K562 (cell line): ENCODE data around the gene ZNF487. TPM values are rescaled to one million over a fixed set of nuclear protein-coding genes. Genes with fewer than 3 reads are reported as not detected.
A peak's percentile ranks its signal among the peaks of the same experiment; 100 is the strongest.

Experiments used
- BCOR ChIP-seq: fragments of 450-650 bp; IDR thresholded peaks from 2 replicates; pipeline ENCODE4 v1.6.1; 2016
- CLOCK ChIP-seq: fragments of 250-450 bp; sonication (Bioruptor Pico); IDR thresholded peaks from 2 replicates; pipeline ENCODE4 v1.4.0; 2020; ENCODE audit warnings: mild to moderate bottlenecking, moderate library complexity, borderline replicate concordance
- CSDE1 ChIP-seq, 2 experiments: fragments of 450-650 bp; IDR thresholded peaks; 2 replicates each; pipeline ENCODE4 v1.6.1; 2016; ENCODE audit warnings: mild to moderate bottlenecking in 1 of 2
- ELF2 ChIP-seq: fragments of 250-450 bp; sonication (Bioruptor Pico); IDR thresholded peaks from 2 replicates; pipeline ENCODE4 v1.5.0; 2021; ENCODE audit warnings: mild to moderate bottlenecking
- ETS2 ChIP-seq: IDR thresholded peaks from 2 replicates; pipeline ENCODE4 v1.6.1; 2016; ENCODE audit warnings: borderline replicate concordance, missing genetic modification characterization, mild to moderate bottlenecking, moderate library complexity, missing compliant biosample characterization; ENCODE audit not compliant: poor library complexity, severe bottlenecking
- FOXJ3 ChIP-seq: sonication (generic); formaldehyde crosslinking; IDR thresholded peaks from 2 replicates; pipeline ENCODE4 v1.4.0; 2020; ENCODE audit warnings: mild to moderate bottlenecking, missing genetic modification reagents
- HDAC1 ChIP-seq, 2 experiments: fragments of 450-650 bp; IDR thresholded peaks; 2 replicates each; pipeline ENCODE4 v1.6.1; 2016 to 2017; ENCODE audit warnings: inconsistent platforms in 1 of 2, mild to moderate bottlenecking in 1 of 2, moderate library complexity in 1 of 2
- KAT2B ChIP-seq: IDR thresholded peaks from one replicate; pipeline ENCODE4 v1.6.1; 2012; ENCODE audit warnings: low read depth, mild to moderate bottlenecking, control low read depth, inconsistent platforms, low read length, moderate library complexity
- MAFF ChIP-seq: IDR thresholded peaks from 2 replicates; pipeline ENCODE4 v1.6.1; 2012; ENCODE audit warnings: low read length, improper control_type of control experiment
- MNT ChIP-seq, 2 experiments: fragments of 450-650 bp; conservative IDR thresholded peaks; 2 replicates each; pipeline ENCODE4 v1.6.1; 2017; ENCODE audit warnings: mild to moderate bottlenecking in 2 of 2, moderate library complexity in 2 of 2
- NR3C1 ChIP-seq: sonication (generic); formaldehyde crosslinking; IDR thresholded peaks from 2 replicates; pipeline ENCODE4 v1.8.1; 2022; ENCODE audit warnings: missing genetic modification reagents
- RBM17 ChIP-seq: fragments of 200-400 bp; formaldehyde crosslinking; IDR thresholded peaks from 2 replicates; pipeline ENCODE4 v1.6.1; 2017; ENCODE audit warnings: low read depth, mild to moderate bottlenecking, low read length, borderline replicate concordance
- TAF15 ChIP-seq: fragments of 200-400 bp; formaldehyde crosslinking; IDR thresholded peaks from 2 replicates; pipeline ENCODE4 v1.6.1; 2017; ENCODE audit warnings: mild to moderate bottlenecking, low read depth, low read length, moderate library complexity
- TBP ChIP-seq: optimal IDR thresholded peaks from 2 replicates; pipeline ENCODE3; 2011; ENCODE audit warnings: low read depth, low read length, improper control_type of control experiment
- ZNF592 ChIP-seq: fragments of 450-650 bp; IDR thresholded peaks from 2 replicates; pipeline ENCODE4 v1.6.1; 2017; ENCODE audit warnings: antibody characterized with exemption, mild to moderate bottlenecking
- ZNF695 ChIP-seq: fragments of 450-650 bp; formaldehyde crosslinking; IDR thresholded peaks from 2 replicates; pipeline ENCODE4 v1.4.0; 2020; ENCODE audit warnings: mild to moderate bottlenecking, moderate library complexity
- polyA plus RNA-seq, 8 experiments: library from polyadenylated mRNA; depleted of rRNA in 4 of 8; stranded (reverse) in 5 of 8; unstranded in 3 of 8; fragments of >200 nt; fragmentation: Nextera tagmentation in 2 of 8; fragmentation: Illumina TruSeq in 1 of 8; extraction: Ambion mirVana in 2 of 8; extraction: Trizol in 1 of 8; gene quantifications; 2 replicates each; pipeline versions ENCODE4 v1.2.1 to v1.2.3, GENCODE V29; 2011 to 2014; ENCODE audit warnings: inconsistent platforms in 1 of 8, missing spikeins in 1 of 8
- total RNA-seq, 7 experiments: library from RNA; depleted of rRNA in 6 of 7; stranded (reverse); fragments of >200 nt in 6 of 7; fragmentation: Illumina TruSeq in 2 of 7; extraction: Trizol in 2 of 7; gene quantifications; 2 replicates each; pipeline versions ENCODE4 v1.2.1 to v1.2.3, GENCODE V29; 2011 to 2021; ENCODE audit warnings: low replicate concordance in 1 of 7
- TF ChIP-seq, protein P1 (sequence below): fragments of 250-450 bp; sonication (Bioruptor Pico); IDR thresholded peaks from 2 replicates; pipeline ENCODE4 v1.5.0; 2022; ENCODE audit warnings: mild to moderate bottlenecking

The ZNF487 gene
- total and polyA plus RNA-seq, 9 of the 15 experiments (the other 6 are each of a cell fraction or from before 2014, with no cell fraction given): 1.9 to 6.5 (median 4.2) TPM

DNA sequence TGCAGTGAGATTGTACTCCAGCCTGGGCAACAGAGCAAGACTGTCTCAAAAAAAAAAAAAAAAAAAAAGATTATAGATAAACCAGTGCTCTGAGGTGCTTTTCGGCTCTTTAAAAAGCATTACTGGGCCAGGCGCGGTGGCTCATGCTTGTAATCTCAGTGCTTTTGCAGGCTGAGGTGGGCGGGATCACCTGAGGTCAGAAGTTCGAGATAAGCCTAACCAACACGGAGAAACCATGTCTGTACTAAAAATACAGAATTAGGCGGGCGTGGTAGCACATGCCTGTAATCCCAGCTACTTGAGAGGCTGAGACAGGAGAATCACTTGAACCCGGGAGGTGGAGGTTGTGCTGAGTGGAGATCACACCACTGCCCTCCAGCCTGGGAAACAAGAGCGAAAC, 21.4 kb upstream of the ZNF487 start (continued):
- no peak for TF ChIP-seq RBM17
- TF ChIP-seq TBP: peak; percentile 47
- TF ChIP-seq CLOCK (CRISPR knock-in tag): no peak
- no peak for TF ChIP-seq KAT2B
- TF ChIP-seq ZNF592: peak; percentile 64; the same call in 1 of the 2 replicates
- TF ChIP-seq CSDE1 (IDR thresholded peaks at IDR 0.05): no peak
- TF ChIP-seq TAF15: no peak
- no peak for TF ChIP-seq ETS2
- TF ChIP-seq MAFF: no peak
- no peak for TF ChIP-seq NR3C1
- no peak for TF ChIP-seq ELF2 (CRISPR knock-in tag)
- peak; percentile 75 for TF ChIP-seq BCOR
- no peak for TF ChIP-seq FOXJ3
- TF ChIP-seq MNT (conservative IDR thresholded peaks at IDR 0.05): peak in 1 of 2 experiments; percentile 56; a peak in 1 of 4 replicates
- TF ChIP-seq HDAC1 (IDR thresholded peaks at IDR 0.05): peak in 1 of 2 experiments; percentile 66; a peak in 2 of 4 replicates
- no peak for TF ChIP-seq ZNF695 (CRISPR knock-in tag)
- TF ChIP-seq, protein P1, sequence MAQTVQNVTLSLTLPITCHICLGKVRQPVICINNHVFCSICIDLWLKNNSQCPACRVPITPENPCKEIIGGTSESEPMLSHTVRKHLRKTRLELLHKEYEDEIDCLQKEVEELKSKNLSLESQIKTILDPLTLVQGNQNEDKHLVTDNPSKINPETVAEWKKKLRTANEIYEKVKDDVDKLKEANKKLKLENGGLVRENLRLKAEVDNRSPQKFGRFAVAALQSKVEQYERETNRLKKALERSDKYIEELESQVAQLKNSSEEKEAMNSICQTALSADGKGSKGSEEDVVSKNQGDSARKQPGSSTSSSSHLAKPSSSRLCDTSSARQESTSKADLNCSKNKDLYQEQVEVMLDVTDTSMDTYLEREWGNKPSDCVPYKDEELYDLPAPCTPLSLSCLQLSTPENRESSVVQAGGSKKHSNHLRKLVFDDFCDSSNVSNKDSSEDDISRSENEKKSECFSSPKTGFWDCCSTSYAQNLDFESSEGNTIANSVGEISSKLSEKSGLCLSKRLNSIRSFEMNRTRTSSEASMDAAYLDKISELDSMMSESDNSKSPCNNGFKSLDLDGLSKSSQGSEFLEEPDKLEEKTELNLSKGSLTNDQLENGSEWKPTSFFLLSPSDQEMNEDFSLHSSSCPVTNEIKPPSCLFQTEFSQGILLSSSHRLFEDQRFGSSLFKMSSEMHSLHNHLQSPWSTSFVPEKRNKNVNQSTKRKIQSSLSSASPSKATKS (CRISPR knock-in tag): no peak
